Gastroesophageal sphincter (tissue), 4 donors: Measurements from ENCODE around the gene POFUT2. TPM values are rescaled to one million over a fixed set of nuclear protein-coding genes. Genes with fewer than 3 reads are reported as not detected.

ENCODE experiments used
- ATAC-seq: fragments of 150-250 bp; one replicate; pipeline ENCODE4 v1.9.1; 2016; ENCODE audit warnings: mild to moderate bottlenecking, moderate library complexity
- H3K27ac ChIP-seq, 4 donors: fragments of 200-600 bp; sonication (generic) in 3 of 4; 1 replicate in 3 of 4; 2 replicates in 1 of 4; pipeline ENCODE4 v1.5.1; 2016 to 2019
- H3K27me3 ChIP-seq: fragments of 200-600 bp; sonication (generic); one replicate; pipeline ENCODE4 v1.5.1; 2019
- H3K36me3 ChIP-seq, 2 donors: fragments of 200-600 bp; sonication (generic); one replicate each; pipeline ENCODE4 v1.5.1; 2019; ENCODE audit warnings: control low read depth in 1 of 2
- H3K4me1 ChIP-seq, 3 donors: fragments of 200-600 bp; sonication (generic); 1 replicate in 2 of 3; 2 replicates in 1 of 3; pipeline ENCODE4 v1.5.1; 2016 to 2019; ENCODE audit warnings: control low read depth in 2 of 3
- H3K4me3 ChIP-seq, 2 donors: fragments of 200-600 bp; sonication (generic); one replicate each; pipeline ENCODE4 v1.5.1; 2019; ENCODE audit warnings: mild to moderate bottlenecking in 1 of 2, moderate library complexity in 1 of 2
- H3K9me3 ChIP-seq, 3 donors: fragments of 200-600 bp; sonication (generic); one replicate each; pipeline ENCODE4 v1.5.1; 2017 to 2019; ENCODE audit warnings: control low read depth in 2 of 3
- CTCF ChIP-seq, 4 experiments: fragments of 200-600 bp in 2 of 4; fragments of 450-650 bp in 2 of 4; sonication (generic) in 1 of 4; IDR thresholded peaks; one replicate each; pipeline ENCODE4 v1.5.1; 2017 to 2019; ENCODE audit warnings: antibody characterized with exemption in 4 of 4, mild to moderate bottlenecking in 2 of 4, moderate library complexity in 2 of 4
- EP300 ChIP-seq: sonication (generic); formaldehyde crosslinking; IDR thresholded peaks from one replicate; pipeline ENCODE4 v1.6.1; 2017; ENCODE audit warnings: antibody characterized with exemption, mild to moderate bottlenecking
- POLR2A ChIP-seq, 2 donors: fragments of 450-650 bp; IDR thresholded peaks; one replicate each; pipeline ENCODE4 v1.6.1; 2017; ENCODE audit warnings: antibody characterized with exemption in 2 of 2, mild to moderate bottlenecking in 2 of 2, moderate library complexity in 1 of 2
- POLR2AphosphoS5 ChIP-seq: sonication (generic); formaldehyde crosslinking; IDR thresholded peaks from one replicate; pipeline ENCODE4 v1.6.1; 2017; ENCODE audit warnings: antibody characterized with exemption
- WGBS, 2 donors: methylation state at CpG; one replicate each; pipeline ENCODE4 v1.1.5; 2018; ENCODE audit warnings: low coverage in 1 of 2; 5-methylcytosine and 5-hydroxymethylcytosine counted together
- total RNA-seq, 4 donors: library from RNA; depleted of rRNA; stranded (reverse); fragments of >200 nt; gene quantifications; one replicate each; pipeline ENCODE4 v1.1.0, GENCODE V29; 2016

POFUT2 gene
- total RNA-seq, 4 donors from 2014 or later, result 17.6 to 31.1 (median 24.2) TPM

- no peaks in the 10 kb centered on the region for H3K36me3 ChIP-seq
- WGBS, 2 donors, result 50% methylated on average over 1 of the region's 8 CpGs; no CpG with 5 or more reads in 1 of the 2 donors
- H3K4me1 ChIP-seq, result peaks cover 0 to 12% (median 5%) of the 10 kb centered on the region in 3 donors
- no peaks in the 10 kb centered on the region for H3K9me3 ChIP-seq
- no peak for ATAC-seq
- H3K27me3 ChIP-seq, result peaks cover 54% of the 10 kb centered on the region
- TF ChIP-seq POLR2A (IDR thresholded peaks at IDR 0.05) (no peak), CTCF (IDR thresholded peaks at IDR 0.05) (no peak), EP300 (no peak), POLR2AphosphoS5 (no peak)
- H3K27ac ChIP-seq, result no peak overlapping the region
- no peak overlapping the region for H3K4me3 ChIP-seq
Measured at GRCh38 chr21:45253180-45253579, 34.5 kb downstream of the POFUT2 start.

GRCh38 chr21:45252448-45252925 lies 35.2 kb downstream of the POFUT2 start:
- 100% methylated on average over 1 of the region's 13 CpGs; no CpG with 5 or more reads in 1 of the 2 donors for WGBS, 2 donors
- H3K36me3 ChIP-seq, result no peaks in the 10 kb centered on the region
- no peak for ATAC-seq

GRCh38 chr21:45251635-45252447 lies 35.9 kb downstream of the POFUT2 start:
- H3K4me3 ChIP-seq, result no peak overlapping the region
- 86 to 97% methylated on average over 4 to 7 of the region's 28 CpGs for WGBS, 2 donors
- H3K4me1 ChIP-seq, result peaks cover 0 to 13% (median 5%) of the 10 kb centered on the region in 3 donors
- no peak for ATAC-seq
- H3K9me3 ChIP-seq, result no peaks in the 10 kb centered on the region
- H3K27me3 ChIP-seq, result peaks cover 41% of the 10 kb centered on the region
- H3K36me3 ChIP-seq, result no peaks in the 10 kb centered on the region
- TF ChIP-seq CTCF (IDR thresholded peaks at IDR 0.05) (no peak), POLR2A (IDR thresholded peaks at IDR 0.05) (no peak)
- no peak overlapping the region for H3K27ac ChIP-seq

More at GRCh38 chr21:45252448-45252925, 35.2 kb downstream of the POFUT2 start:
- Histone ChIP-seq H3K4me1 (peaks cover 0 to 13% (median 5%) of the 10 kb centered on the region in 3 donors), H3K27me3 (peaks cover 48% of the 10 kb centered on the region), H3K27ac (no peak overlapping the region), H3K9me3 (no peaks in the 10 kb centered on the region), H3K4me3 (no peak overlapping the region)
- TF ChIP-seq EP300, result no peak
- TF ChIP-seq POLR2A (IDR thresholded peaks at IDR 0.05), result no peak
- no peak for TF ChIP-seq POLR2AphosphoS5

GRCh38 chr21:45250914-45251634 lies 36.6 kb downstream of the POFUT2 start:
- no peaks in the 10 kb centered on the region for H3K36me3 ChIP-seq
- TF ChIP-seq POLR2AphosphoS5 (no peak), EP300 (no peak), CTCF (IDR thresholded peaks at IDR 0.05) (no peak), POLR2A (IDR thresholded peaks at IDR 0.05) (no peak)
- no peaks in the 10 kb centered on the region for H3K9me3 ChIP-seq
- WGBS, 2 donors, result 91 to 96% methylated on average over 8 to 12 of the region's 14 CpGs
- ATAC-seq, result no peak
- no peak overlapping the region for H3K4me3 ChIP-seq
- H3K27ac ChIP-seq, result no peak overlapping the region
- peaks cover 33% of the 10 kb centered on the region for H3K27me3 ChIP-seq
- peaks cover 0 to 13% (median 5%) of the 10 kb centered on the region in 3 donors for H3K4me1 ChIP-seq

- peaks cover 0 to 13% (median 5%) of the 10 kb centered on the region in 3 donors for H3K4me1 ChIP-seq
- peaks cover 30% of the 10 kb centered on the region for H3K27me3 ChIP-seq
- 84 to 86% methylated on average over 1 to 3 of the region's 3 CpGs for WGBS, 2 donors
- no peak overlapping the region for H3K27ac ChIP-seq
- H3K36me3 ChIP-seq, result no peaks in the 10 kb centered on the region
- H3K9me3 ChIP-seq, result no peaks in the 10 kb centered on the region
- no peak overlapping the region for H3K4me3 ChIP-seq
- no peak for TF ChIP-seq POLR2A (IDR thresholded peaks at IDR 0.05)
- TF ChIP-seq CTCF (IDR thresholded peaks at IDR 0.05), result no peak
- TF ChIP-seq POLR2AphosphoS5, result no peak
- no peak for TF ChIP-seq EP300
- no peak for ATAC-seq
Measured at GRCh38 chr21:45250272-45250671, 37.4 kb downstream of the POFUT2 start.
